Mucosa of rectum (tissue), 2 donors: ENCODE measurements around the gene BOD1L1.

Experiments used
- H3K27ac ChIP-seq, 2 donors: one replicate each; pipeline ENCODE4 v1.7.0; 2013; ENCODE audit warnings: inconsistent platforms in 2 of 2, low read depth in 2 of 2, low read length in 2 of 2
- H3K27me3 ChIP-seq, 2 donors: one replicate each; pipeline ENCODE4 v1.7.0; 2013; ENCODE audit warnings: low read length in 2 of 2; ENCODE audit not compliant: control insufficient read depth in 2 of 2, insufficient read depth in 2 of 2
- H3K36me3 ChIP-seq, 2 donors: one replicate each; pipeline ENCODE4 v1.7.0; 2013; ENCODE audit warnings: low read length in 2 of 2; ENCODE audit not compliant: control insufficient read depth in 2 of 2, insufficient read depth in 2 of 2
- H3K4me1 ChIP-seq, 2 donors: one replicate each; pipeline ENCODE4 v1.7.0; 2013; ENCODE audit warnings: low read length in 2 of 2, mild to moderate bottlenecking in 1 of 2; ENCODE audit not compliant: control insufficient read depth in 2 of 2, insufficient read depth in 2 of 2
- H3K4me3 ChIP-seq, 2 donors: one replicate each; pipeline ENCODE4 v1.7.0; 2013; ENCODE audit warnings: low read length in 2 of 2
- H3K9ac ChIP-seq, 2 donors: one replicate each; pipeline ENCODE4 v1.7.0; 2013; ENCODE audit warnings: low read length in 2 of 2, low read depth in 1 of 2, mild to moderate bottlenecking in 1 of 2
- H3K9me3 ChIP-seq, 2 donors: one replicate each; pipeline ENCODE4 v1.7.0; 2013; ENCODE audit warnings: low read length in 2 of 2; ENCODE audit not compliant: control insufficient read depth in 2 of 2
- donor health status: healthy.
- donor health status: Normal muscosa, but diverticular disease.

The BOD1L1 gene

DNA sequence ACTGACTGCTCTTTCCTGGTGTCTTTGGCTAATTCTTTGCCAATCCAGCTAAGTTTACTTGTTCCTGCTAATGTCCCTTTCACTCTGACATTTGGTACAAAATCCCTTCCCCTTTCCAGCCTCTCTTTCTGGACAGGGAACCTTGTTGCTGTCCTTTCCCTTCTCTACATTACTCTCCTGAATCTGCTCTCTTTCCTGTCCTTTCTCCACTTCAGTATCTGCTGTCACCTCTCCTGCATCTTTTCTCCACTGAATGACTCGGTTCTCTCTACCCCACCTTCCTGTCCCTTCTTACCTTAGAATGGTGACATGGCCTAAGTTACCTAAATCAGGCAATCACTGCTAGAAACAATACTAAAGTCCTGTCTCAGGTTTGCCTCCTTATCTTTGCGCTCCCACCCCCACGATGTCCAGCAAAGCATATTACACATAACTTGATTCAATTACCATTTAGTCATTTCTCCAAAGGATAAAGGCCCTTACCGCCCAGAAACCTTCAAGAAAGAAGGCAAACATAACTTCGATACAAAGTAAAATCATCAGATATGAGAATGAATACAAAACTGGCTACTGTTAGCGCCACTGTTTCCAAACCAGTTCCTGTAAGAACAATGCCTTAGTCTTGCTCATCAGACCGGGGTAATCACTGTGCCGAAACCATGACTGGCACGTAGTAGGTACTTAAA, 890 bp downstream of the BOD1L1 start:
- Histone ChIP-seq H3K9ac (peak overlapping the region; percentile 81 to 86), H3K4me3 (peak overlapping the region; percentile 95 to 96), H3K27ac (peak overlapping the region in 1 of 2 donors; percentile 93), H3K9me3 (no peaks in the 10 kb centered on the region), H3K4me1 (peaks cover 8 to 10% of the 10 kb centered on the region in 2 donors), H3K36me3 (no peaks in the 10 kb centered on the region), H3K27me3 (no peaks in the 10 kb centered on the region)

DNA sequence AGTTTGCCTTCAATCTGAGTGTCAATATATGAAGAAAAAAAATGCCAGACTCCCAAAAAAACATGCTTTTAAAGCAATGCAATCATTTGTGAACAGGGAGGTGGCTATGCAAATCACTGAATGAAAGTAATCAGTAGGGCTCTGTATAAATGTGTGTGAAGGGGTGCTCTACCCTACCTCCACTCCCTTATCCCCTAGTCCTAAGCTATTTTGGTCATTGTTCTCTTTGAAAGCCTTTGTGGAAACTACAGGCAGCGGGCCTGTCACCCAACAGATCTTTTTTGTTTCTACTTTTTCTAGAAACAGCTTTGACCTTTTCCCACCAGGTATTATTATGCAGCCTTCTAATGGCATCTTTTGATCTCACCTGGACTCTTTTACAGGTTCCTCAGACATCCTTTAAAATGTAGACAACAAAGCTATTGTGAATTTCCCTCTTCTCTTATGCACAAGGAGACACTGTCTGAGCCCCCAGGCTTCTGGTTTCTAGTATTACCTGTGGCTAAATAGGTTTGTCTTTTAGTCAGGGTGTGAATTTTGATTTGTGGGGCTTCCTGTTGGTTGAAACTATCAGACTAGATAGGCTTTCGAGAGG, 9.2 kb downstream of the BOD1L1 start:
- no peak overlapping the region for H3K9ac ChIP-seq
- no peaks in the 10 kb centered on the region for H3K27me3 ChIP-seq
- no peaks in the 10 kb centered on the region for H3K9me3 ChIP-seq
- H3K4me3 ChIP-seq: no peak overlapping the region
- H3K27ac ChIP-seq: no peak overlapping the region
- no peaks in the 10 kb centered on the region for H3K4me1 ChIP-seq
- peaks cover 23 to 41% of the 10 kb centered on the region in 2 donors for H3K36me3 ChIP-seq

DNA sequence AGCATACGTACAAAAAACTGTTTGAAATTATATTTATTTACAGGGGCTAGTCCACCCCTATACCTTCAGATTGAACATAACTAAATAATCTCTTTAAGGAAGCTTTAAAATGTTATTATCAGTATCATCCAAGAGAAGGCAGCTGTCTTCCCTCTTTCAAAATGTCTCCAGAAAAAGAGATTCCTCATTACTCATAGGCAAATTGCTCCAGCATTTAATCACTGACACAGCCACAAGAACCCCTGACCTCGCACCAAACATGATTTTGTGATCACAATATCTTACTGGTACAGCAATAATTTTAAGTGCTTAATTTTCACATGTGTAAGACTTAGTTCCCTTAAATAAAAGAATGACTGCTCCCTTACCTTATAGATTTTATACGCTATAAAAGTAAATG, 9.7 kb downstream of the BOD1L1 start:
- Histone ChIP-seq H3K9me3 (no peaks in the 10 kb centered on the region), H3K4me1 (no peaks in the 10 kb centered on the region), H3K9ac (no peak overlapping the region), H3K36me3 (peaks cover 28 to 46% of the 10 kb centered on the region in 2 donors), H3K27ac (no peak overlapping the region), H3K4me3 (no peak overlapping the region), H3K27me3 (no peaks in the 10 kb centered on the region)

DNA sequence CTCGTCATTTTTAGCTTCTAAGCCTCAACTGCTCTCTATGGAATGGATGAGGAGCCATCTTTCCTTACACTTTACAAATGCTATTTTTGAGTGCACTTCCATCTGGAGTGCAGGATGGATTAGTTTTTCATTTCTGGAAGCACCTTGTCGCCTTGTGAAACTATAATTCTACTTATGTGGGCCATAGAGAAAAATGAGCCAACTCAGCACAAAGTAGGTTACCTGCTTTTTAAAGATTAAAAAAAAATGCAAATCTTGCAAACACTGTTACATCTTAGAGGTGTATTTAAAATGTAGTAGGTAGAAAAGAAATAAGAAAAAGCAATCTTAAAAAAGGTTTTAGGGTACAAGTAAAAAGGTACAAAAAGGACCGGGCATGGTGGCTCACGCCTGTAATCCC, 10.9 kb downstream of the BOD1L1 start:
- Histone ChIP-seq H3K4me1 (no peaks in the 10 kb centered on the region), H3K9me3 (no peaks in the 10 kb centered on the region), H3K9ac (no peak overlapping the region), H3K36me3 (peaks cover 35 to 52% of the 10 kb centered on the region in 2 donors), H3K27me3 (no peaks in the 10 kb centered on the region), H3K27ac (no peak overlapping the region), H3K4me3 (no peak overlapping the region)

DNA sequence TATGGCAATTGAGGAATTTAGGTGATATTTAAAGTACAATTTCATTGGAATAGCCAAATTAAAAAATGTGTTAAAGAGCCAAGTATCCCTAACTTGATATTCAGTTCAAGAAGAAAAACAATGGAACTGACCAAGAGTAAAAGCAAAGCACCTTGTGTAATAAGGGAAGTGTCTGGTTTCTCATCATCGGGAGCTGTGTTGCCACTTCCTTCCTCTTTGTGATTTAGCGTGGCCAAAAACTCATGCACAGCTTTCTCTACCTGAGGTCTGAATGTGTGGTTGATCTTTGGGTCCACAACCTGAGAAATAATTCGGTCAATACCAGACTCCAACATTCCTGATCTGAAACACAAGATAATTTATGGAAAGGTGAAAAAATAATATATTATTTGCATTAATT, 12.4 kb downstream of the BOD1L1 start:
- Histone ChIP-seq H3K4me1 (no peaks in the 10 kb centered on the region), H3K36me3 (peaks cover 42 to 59% of the 10 kb centered on the region in 2 donors), H3K4me3 (no peak overlapping the region), H3K27me3 (no peaks in the 10 kb centered on the region), H3K9ac (no peak overlapping the region), H3K27ac (no peak overlapping the region), H3K9me3 (no peaks in the 10 kb centered on the region)

DNA sequence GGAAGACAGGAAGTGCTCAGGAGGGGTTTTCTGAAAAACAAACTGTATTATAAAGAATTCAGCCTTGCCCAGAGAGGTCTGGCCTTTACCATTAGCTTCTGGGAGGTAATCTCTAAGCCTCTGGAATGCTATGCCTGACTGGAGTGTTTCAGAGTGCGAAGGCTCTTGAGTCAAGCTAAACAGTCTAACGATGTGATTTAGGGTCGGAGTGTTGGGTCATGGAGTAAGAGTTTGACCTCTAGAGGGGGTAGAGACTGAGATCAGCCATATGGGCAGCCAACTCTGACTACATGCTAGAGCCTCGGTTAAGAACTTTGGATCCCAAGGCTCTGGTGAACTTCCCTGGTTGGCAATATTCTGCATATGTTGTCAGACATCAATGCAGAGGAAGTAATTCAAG, 15.0 kb downstream of the BOD1L1 start:
- Histone ChIP-seq H3K9me3 (no peaks in the 10 kb centered on the region), H3K4me3 (no peak overlapping the region), H3K9ac (no peak overlapping the region), H3K36me3 (peaks cover 45 to 62% of the 10 kb centered on the region in 2 donors), H3K4me1 (no peaks in the 10 kb centered on the region), H3K27ac (no peak overlapping the region), H3K27me3 (no peaks in the 10 kb centered on the region)

DNA sequence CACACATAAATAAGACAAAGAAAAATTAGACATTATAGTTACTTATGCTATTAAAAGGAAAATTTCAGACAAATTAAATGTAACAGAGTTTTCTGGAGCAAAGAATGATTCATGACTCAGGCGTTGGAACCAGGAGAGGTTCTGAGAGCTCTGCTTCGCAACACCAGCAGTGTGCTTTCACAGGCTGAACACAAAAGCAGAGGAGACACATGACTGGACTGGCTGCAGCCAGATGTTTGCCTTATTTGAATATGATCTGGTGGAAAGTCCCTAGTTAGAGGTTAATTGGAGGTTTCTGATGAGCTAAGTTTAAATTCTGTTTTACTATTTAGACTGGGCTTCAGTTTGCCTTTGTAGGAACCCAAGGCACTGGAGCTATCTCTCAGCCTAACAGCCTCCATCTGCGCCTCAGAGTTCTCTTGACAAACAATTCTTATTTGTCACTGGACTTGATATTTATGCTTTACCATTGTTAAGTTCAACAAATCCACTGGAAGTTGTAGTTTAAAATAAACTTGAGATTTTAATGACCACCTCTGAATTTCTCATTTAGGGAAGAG, 16.2 kb downstream of the BOD1L1 start:
- Histone ChIP-seq H3K9ac (no peak overlapping the region), H3K27ac (peak overlapping the region in 1 of 2 donors; percentile 44), H3K36me3 (peaks cover 51 to 65% of the 10 kb centered on the region in 2 donors), H3K9me3 (no peaks in the 10 kb centered on the region), H3K4me3 (no peak overlapping the region), H3K27me3 (no peaks in the 10 kb centered on the region), H3K4me1 (no peaks in the 10 kb centered on the region)

DNA sequence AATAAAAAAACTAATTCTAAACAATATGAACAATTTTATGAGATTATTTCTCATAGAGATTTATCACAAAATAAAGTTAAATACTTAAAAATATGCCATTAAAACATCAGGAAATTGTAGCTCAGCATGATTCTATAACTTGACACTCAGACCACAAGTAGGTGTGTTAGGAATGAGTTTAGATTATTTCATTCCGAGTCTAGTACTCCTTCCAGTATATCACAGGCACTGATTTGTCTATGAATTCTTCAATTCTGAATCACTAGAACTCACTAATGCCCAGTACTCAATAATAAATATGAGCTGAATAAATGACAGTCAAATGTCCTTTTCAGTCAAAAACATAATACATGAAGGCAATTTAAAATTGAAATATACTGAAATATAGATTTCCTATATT, 22.2 kb downstream of the BOD1L1 start:
- Histone ChIP-seq H3K36me3 (peaks cover 68 to 71% of the 10 kb centered on the region in 2 donors), H3K27me3 (no peaks in the 10 kb centered on the region), H3K27ac (no peak overlapping the region), H3K9me3 (no peaks in the 10 kb centered on the region), H3K9ac (no peak overlapping the region), H3K4me3 (no peak overlapping the region), H3K4me1 (no peaks in the 10 kb centered on the region)

DNA sequence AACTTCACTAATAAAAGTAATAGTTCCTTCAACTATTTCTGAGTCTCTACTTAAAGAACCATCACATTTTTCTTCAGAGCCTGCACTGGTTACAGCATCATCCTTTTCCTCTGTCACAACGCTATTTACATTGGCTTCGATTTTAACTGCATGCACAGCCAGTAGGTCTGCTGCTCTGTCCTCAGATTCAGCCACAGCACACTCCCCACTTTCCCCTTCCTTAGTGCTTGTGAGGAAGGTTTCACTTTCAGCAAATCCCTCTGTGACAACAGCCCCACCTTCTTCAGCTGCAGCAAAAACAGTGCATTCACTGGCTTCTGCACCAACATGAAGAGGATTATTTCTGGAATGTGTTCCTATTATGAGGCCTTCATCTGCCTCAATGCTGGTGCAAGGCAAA, 25.7 kb downstream of the BOD1L1 start:
- Histone ChIP-seq H3K9ac (no peak overlapping the region), H3K4me1 (no peaks in the 10 kb centered on the region), H3K9me3 (no peaks in the 10 kb centered on the region), H3K36me3 (peaks cover 50 to 55% of the 10 kb centered on the region in 2 donors), H3K27ac (no peak overlapping the region), H3K4me3 (no peak overlapping the region), H3K27me3 (no peaks in the 10 kb centered on the region)

DNA sequence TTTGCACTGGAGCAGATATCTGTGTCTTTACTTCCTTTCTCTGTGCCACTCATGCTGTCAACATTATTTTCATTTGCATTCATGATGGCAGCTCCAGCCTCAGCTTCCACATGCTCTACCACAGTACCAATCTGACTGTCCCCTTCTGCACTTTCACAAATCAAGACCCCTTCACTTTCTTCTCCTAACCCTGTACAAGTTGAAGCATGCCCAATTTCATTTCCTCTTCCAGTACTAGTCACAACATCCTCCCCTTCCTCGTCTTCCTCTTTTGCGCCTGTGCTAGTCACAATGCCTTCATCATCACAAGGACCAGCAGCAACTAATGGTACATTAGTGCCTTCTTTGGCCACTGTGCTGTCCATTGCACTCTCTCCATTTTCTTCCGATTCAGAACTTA, 26.5 kb downstream of the BOD1L1 start:
- Histone ChIP-seq H3K27me3 (no peaks in the 10 kb centered on the region), H3K9me3 (no peaks in the 10 kb centered on the region), H3K9ac (no peak overlapping the region), H3K27ac (no peak overlapping the region), H3K4me1 (no peaks in the 10 kb centered on the region), H3K36me3 (peaks cover 52 to 61% of the 10 kb centered on the region in 2 donors), H3K4me3 (no peak overlapping the region)
